Tibial artery (tissue), 4 donors: ENCODE data around the gene FAM3D.

Source experiments
- DNase-seq, 2 donors: peaks; one replicate each; pipeline ENCODE4 v3.0.0-alpha.2; 2019
- H3K27ac ChIP-seq, 2 donors: fragments of 200-600 bp; sonication (generic) in 1 of 2; 1 replicate in 1 of 2; 2 replicates in 1 of 2; pipeline ENCODE4 v1.5.1; 2018 to 2019; ENCODE audit warnings: mild to moderate bottlenecking in 1 of 2
- H3K27me3 ChIP-seq, 2 donors: fragments of 200-600 bp; sonication (generic) in 1 of 2; one replicate each; pipeline versions ENCODE4 v1.5.1 to v1.6.0; 2016 to 2019
- H3K36me3 ChIP-seq, 3 donors: fragments of 200-600 bp; sonication (generic) in 2 of 3; one replicate each; pipeline ENCODE4 v1.5.1; 2016 to 2019; ENCODE audit warnings: mild to moderate bottlenecking in 2 of 3
- H3K4me1 ChIP-seq, 4 donors: fragments of 200-600 bp; sonication (generic) in 2 of 4; 1 replicate in 3 of 4; 2 replicates in 1 of 4; pipeline ENCODE4 v1.5.1; 2016 to 2019
- H3K4me3 ChIP-seq, 2 donors: fragments of 200-600 bp; sonication (generic) in 1 of 2; 1 replicate in 1 of 2; 2 replicates in 1 of 2; pipeline ENCODE4 v1.5.1; 2018 to 2019; ENCODE audit warnings: mild to moderate bottlenecking in 2 of 2
- H3K9me3 ChIP-seq, 3 donors: fragments of 200-600 bp; sonication (generic) in 1 of 3; one replicate each; pipeline ENCODE4 v1.5.1; 2016 to 2019
- intact Hi-C: fragments of 100-400 bp; cut with DNase I; formaldehyde crosslinking; loops from one replicate; pipeline ENCODE4 v1.15.0; 2023; ENCODE audit warnings: low total_unique reads
- TF ChIP-seq, protein P1 (sequence below), 2 experiments: fragments of 200-600 bp in 1 of 2; fragments of 450-650 bp in 1 of 2; IDR thresholded peaks; one replicate each; pipeline ENCODE4 v1.5.1; 2017 to 2019; ENCODE audit warnings: antibody characterized with exemption in 2 of 2, mild to moderate bottlenecking in 1 of 2, moderate library complexity in 1 of 2

FAM3D gene

DNA sequence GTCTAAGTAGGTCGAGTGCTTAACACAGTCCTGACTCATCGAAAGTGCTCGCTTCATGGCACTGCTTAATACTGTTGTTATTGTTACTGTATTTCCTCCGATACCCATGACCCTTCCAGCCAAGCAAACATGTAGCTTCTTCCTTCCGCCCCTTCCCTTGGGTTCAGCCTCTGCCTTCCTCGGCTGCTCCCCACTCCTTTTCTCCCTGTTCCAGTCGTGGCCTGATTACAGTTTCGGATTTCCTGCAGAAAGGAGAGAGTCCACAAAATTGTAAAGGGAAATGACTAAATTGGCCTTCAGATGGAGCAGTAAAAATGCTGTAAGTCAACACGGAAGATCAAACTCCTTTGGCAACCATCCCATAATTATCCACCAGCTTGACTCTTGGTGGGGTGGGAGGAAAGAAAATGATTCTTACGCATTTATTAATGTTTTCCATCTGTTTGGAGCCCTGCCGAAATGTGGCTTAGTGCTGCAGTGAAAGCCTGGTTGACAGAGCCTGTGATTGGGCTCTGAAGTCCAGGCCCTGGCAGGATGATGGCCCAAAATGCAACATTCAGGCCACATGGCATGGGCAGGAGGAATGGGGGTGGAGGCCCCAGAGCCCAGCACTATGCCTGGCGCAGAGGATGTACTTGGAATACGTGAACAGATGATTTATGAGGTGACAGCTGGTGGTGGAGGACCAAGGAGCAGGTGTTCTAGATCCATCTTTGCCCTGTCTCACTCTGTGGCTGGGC, 37.6 kb downstream of the FAM3D start:
- H3K9me3 ChIP-seq = no peaks in the 10 kb centered on the region
- no peak overlapping the region for H3K4me3 ChIP-seq
- intact Hi-C loops = loop anchor here (2.0 kb wide), 1 partner anchor 60 kb away; no protein-coding TSS in a partner anchor
- H3K27me3 ChIP-seq = peaks cover 0 to 16% of the 10 kb centered on the region in 2 donors
- H3K36me3 ChIP-seq = no peaks in the 10 kb centered on the region
- H3K4me1 ChIP-seq = peaks cover 0 to 41% (median 16%) of the 10 kb centered on the region in 4 donors
- TF ChIP-seq, protein P1, sequence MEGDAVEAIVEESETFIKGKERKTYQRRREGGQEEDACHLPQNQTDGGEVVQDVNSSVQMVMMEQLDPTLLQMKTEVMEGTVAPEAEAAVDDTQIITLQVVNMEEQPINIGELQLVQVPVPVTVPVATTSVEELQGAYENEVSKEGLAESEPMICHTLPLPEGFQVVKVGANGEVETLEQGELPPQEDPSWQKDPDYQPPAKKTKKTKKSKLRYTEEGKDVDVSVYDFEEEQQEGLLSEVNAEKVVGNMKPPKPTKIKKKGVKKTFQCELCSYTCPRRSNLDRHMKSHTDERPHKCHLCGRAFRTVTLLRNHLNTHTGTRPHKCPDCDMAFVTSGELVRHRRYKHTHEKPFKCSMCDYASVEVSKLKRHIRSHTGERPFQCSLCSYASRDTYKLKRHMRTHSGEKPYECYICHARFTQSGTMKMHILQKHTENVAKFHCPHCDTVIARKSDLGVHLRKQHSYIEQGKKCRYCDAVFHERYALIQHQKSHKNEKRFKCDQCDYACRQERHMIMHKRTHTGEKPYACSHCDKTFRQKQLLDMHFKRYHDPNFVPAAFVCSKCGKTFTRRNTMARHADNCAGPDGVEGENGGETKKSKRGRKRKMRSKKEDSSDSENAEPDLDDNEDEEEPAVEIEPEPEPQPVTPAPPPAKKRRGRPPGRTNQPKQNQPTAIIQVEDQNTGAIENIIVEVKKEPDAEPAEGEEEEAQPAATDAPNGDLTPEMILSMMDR (IDR thresholded peaks at IDR 0.05) = no peak
- DNase-seq = peak in 1 of 2 donors; percentile 61
- H3K27ac ChIP-seq = peak overlapping the region in 1 of 2 donors; percentile 15

DNA sequence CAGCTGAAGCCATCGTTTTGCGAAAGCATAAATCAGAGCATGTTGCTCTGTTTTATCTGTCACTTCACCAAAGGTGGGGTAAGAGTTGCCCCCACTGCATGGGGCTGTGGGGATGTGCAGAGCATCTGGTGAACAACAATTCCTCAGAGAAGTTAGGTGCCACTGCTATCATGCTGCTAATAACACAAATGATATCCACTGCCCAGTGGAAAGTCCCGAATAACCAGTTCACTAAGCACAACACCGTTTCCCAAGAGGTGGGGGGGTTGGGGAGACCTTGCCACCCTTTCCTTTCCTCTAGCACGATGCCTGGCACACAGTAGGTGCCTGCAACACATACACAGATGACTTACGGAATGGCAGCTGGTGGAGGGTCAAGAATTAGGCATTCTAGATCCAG, 38.6 kb downstream of the FAM3D start:
- no peaks in the 10 kb centered on the region for H3K36me3 ChIP-seq
- H3K9me3 ChIP-seq = no peaks in the 10 kb centered on the region
- TF ChIP-seq, protein P1 (IDR thresholded peaks at IDR 0.05) = no peak
- intact Hi-C loops = loop anchor here (2.0 kb wide), 1 partner anchor 59 kb away; no protein-coding TSS in a partner anchor
- peaks cover 0 to 41% (median 16%) of the 10 kb centered on the region in 4 donors for H3K4me1 ChIP-seq
- H3K27ac ChIP-seq = no peak overlapping the region
- H3K27me3 ChIP-seq = peaks cover 0 to 15% of the 10 kb centered on the region in 2 donors
- no peak overlapping the region for H3K4me3 ChIP-seq
- no peak for DNase-seq

DNA sequence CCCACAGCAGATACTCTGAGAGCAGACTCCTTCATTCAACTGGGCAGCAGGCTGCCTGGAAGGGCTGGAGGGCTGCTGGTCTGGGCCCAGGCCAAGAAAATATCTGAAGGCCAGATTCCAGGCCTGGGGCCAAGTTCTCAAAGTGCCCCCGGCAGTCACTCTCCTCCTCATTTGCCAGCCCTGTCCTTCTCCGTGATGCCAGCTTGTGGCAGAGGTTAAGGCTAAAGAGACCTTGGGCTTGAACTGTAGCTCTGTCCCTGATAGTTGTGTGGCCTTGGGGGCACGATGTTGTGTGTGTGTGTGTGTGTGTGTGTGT, 39.0 kb downstream of the FAM3D start:
- Histone ChIP-seq H3K4me3 (no peak overlapping the region), H3K27ac (no peak overlapping the region), H3K27me3 (peaks cover 0 to 15% of the 10 kb centered on the region in 2 donors), H3K36me3 (no peaks in the 10 kb centered on the region), H3K9me3 (no peaks in the 10 kb centered on the region), H3K4me1 (peaks cover 0 to 41% (median 16%) of the 10 kb centered on the region in 4 donors)
- DNase-seq = no peak
- intact Hi-C loops = no loop called here
- TF ChIP-seq, protein P1 (IDR thresholded peaks at IDR 0.05) = no peak

DNA sequence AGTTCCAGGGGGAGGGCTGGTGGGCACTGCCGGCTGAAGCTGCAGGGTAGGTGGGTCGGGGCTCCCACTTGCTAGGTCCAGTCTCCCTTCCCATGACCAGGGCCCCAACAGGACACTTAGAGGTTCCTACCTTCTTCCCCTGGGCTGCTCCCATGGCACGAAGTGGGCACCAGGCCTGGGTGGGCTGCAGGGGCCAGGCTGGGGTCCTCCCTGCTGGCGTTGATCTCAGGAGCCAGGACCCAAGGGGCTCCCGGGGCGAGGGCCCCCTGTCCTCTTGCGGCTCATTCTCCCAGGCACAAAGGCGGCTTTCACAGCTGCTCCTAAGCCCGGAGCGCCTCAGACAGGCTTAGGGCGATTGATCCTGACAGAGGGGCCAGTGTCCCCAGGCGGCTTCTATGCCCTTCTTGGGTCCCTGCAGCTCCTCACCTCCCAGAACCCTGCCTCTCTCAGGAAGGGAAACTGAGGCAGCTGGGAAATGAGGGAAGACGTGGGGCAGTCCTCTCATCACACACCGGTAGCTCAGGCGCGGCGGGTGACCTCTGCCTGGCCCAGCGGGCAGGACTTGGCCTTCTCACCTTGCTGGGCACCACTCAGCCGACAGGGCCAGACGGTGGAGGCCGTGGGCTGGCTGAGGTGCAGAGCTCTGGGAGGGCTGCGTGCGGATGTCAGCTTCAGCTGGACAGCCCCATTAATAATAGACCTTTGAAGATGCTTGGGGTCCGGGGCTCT, 39.6 kb downstream of the FAM3D start:
- Histone ChIP-seq H3K27ac (no peak overlapping the region), H3K4me1 (peaks cover 0 to 41% (median 16%) of the 10 kb centered on the region in 4 donors), H3K36me3 (no peaks in the 10 kb centered on the region), H3K9me3 (no peaks in the 10 kb centered on the region), H3K27me3 (peaks cover 0 to 15% of the 10 kb centered on the region in 2 donors), H3K4me3 (no peak overlapping the region)
- intact Hi-C loops = no loop called here
- DNase-seq = no peak
- TF ChIP-seq, protein P1 (IDR thresholded peaks at IDR 0.05) = no peak

DNA sequence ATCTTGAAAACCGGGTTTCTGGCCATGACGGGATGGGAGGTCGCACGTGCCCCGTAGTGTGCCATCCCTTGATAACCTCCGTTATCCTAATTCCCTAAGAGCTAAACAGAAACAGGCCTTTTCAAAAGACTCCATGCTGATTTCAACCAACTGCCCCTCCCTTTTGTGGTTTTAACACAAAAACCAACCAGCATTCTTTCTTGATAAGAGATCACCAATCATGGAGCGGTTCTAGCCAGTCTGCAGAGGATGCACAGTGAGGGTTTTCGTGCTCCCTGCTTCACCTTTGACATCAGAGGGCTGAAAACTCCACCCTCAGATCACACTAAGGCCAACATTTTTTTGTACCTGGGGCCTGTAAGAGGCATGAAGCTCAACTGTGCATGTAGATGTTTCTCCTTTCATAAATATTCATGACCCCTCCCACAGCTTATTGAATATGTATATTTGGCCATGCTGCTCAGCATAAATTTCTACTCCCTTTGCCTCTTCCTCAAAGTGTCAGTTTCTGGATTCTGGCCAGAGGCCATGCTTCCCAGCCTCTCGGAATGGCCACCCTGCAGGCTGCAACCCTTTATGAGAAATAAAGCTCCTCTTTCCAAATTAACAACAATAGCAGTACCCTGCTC, 41.3 kb downstream of the FAM3D start:
- intact Hi-C loops = no loop called here
- Histone ChIP-seq H3K27me3 (peaks cover 0 to 9% of the 10 kb centered on the region in 2 donors), H3K27ac (no peak overlapping the region), H3K4me1 (peaks cover 0 to 40% (median 16%) of the 10 kb centered on the region in 4 donors), H3K9me3 (no peaks in the 10 kb centered on the region), H3K4me3 (no peak overlapping the region), H3K36me3 (no peaks in the 10 kb centered on the region)
- DNase-seq = no peak
- TF ChIP-seq, protein P1 (IDR thresholded peaks at IDR 0.05) = no peak
